Body of pancreas (tissue), 4 donors: ENCODE data around the gene NR1H3. TPM values are rescaled to one million over a fixed set of nuclear protein-coding genes. Genes with fewer than 3 reads are reported as not detected.

ENCODE experiments used
- ATAC-seq: fragments of 150-250 bp; one replicate; pipeline ENCODE4 v1.9.1; 2016
- DNase-seq, 4 donors: peaks; one replicate each; pipeline ENCODE4 v3.0.0-alpha.2; 2019
- H3K27ac ChIP-seq, 4 donors: fragments of 200-600 bp; sonication (generic); 1 replicate in 3 of 4; 2 replicates in 1 of 4; pipeline versions ENCODE4 v1.5.1 to v1.6.1; 2016 to 2019; ENCODE audit warnings: mild to moderate bottlenecking in 1 of 4, mixed read lengths in 1 of 4, moderate library complexity in 1 of 4
- H3K27me3 ChIP-seq, 2 donors: fragments of 200-600 bp; sonication (generic); one replicate each; pipeline ENCODE4 v1.6.0; 2016; ENCODE audit warnings: mild to moderate bottlenecking in 1 of 2
- H3K36me3 ChIP-seq, 2 donors: fragments of 200-600 bp; sonication (generic); replicated peaks in 1 of 2; 2 replicates each; pipeline ENCODE4 v1.5.1; 2016; ENCODE audit warnings: low read depth in 2 of 2; ENCODE audit not compliant: insufficient read depth in 1 of 2
- H3K4me1 ChIP-seq: fragments of 200-600 bp; sonication (generic); one replicate; pipeline ENCODE4 v1.6.0; 2016
- H3K4me3 ChIP-seq, 2 donors: fragments of 200-600 bp; sonication (generic); 1 replicate in 1 of 2; 2 replicates in 1 of 2; pipeline ENCODE4 v1.5.1; 2016 to 2019
- H3K9me3 ChIP-seq, 3 donors: fragments of 200-600 bp; sonication (generic); 1 replicate in 2 of 3; 2 replicates in 1 of 3; pipeline ENCODE4 v1.5.1; 2016
- POLR2A ChIP-seq, 3 donors: fragments of 450-650 bp; IDR thresholded peaks; one replicate each; pipeline ENCODE4 v1.6.1; 2016; ENCODE audit warnings: antibody characterized with exemption in 3 of 3, mild to moderate bottlenecking in 2 of 3
- WGBS, 2 donors: methylation state at CpG; one replicate each; pipeline ENCODE4 v1.1.5; 2017; 5-methylcytosine and 5-hydroxymethylcytosine counted together
- intact Hi-C: fragments of 100-400 bp; cut with DNase I; formaldehyde crosslinking; loops from one replicate; pipeline ENCODE4 v1.15.1; 2023
- total RNA-seq, 2 donors: library from RNA; depleted of rRNA; stranded (reverse); fragments of >200 nt; gene quantifications; one replicate each; pipeline ENCODE4 v1.1.0, GENCODE V29; 2016
- TF ChIP-seq, protein P1 (sequence below), 7 experiments: fragments of 450-650 bp in 4 of 7; fragments of 200-600 bp in 3 of 7; sonication (generic) in 3 of 7; IDR thresholded peaks; one replicate each; pipeline ENCODE4 v1.5.1; 2016 to 2019; ENCODE audit warnings: antibody characterized with exemption in 7 of 7

The NR1H3 gene
- total RNA-seq, 2 donors from 2014 or later = 17.9 to 33.9 TPM

- Histone ChIP-seq H3K4me1 (no peaks in the 10 kb centered on the region), H3K9me3 (no peaks in the 10 kb centered on the region), H3K27me3 (no peaks in the 10 kb centered on the region), H3K27ac (peak overlapping the region in 1 of 4 donors; percentile 13), H3K36me3 (peaks cover 4 to 5% of the 10 kb centered on the region in 2 donors), H3K4me3 (no peak overlapping the region)
- DNase-seq = no peak
- no peak for TF ChIP-seq POLR2A (IDR thresholded peaks at IDR 0.05)
- TF ChIP-seq, protein P1, sequence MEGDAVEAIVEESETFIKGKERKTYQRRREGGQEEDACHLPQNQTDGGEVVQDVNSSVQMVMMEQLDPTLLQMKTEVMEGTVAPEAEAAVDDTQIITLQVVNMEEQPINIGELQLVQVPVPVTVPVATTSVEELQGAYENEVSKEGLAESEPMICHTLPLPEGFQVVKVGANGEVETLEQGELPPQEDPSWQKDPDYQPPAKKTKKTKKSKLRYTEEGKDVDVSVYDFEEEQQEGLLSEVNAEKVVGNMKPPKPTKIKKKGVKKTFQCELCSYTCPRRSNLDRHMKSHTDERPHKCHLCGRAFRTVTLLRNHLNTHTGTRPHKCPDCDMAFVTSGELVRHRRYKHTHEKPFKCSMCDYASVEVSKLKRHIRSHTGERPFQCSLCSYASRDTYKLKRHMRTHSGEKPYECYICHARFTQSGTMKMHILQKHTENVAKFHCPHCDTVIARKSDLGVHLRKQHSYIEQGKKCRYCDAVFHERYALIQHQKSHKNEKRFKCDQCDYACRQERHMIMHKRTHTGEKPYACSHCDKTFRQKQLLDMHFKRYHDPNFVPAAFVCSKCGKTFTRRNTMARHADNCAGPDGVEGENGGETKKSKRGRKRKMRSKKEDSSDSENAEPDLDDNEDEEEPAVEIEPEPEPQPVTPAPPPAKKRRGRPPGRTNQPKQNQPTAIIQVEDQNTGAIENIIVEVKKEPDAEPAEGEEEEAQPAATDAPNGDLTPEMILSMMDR (IDR thresholded peaks at IDR 0.05) = no peak
- 83 to 92% methylated on average over 7 of the region's 7 CpGs for WGBS, 2 donors
- ATAC-seq = no peak
- intact Hi-C loops = no loop called here
Measured at GRCh38 chr11:47225552-47226400, 32.0 kb upstream of the NR1H3 start.

- no peak overlapping the region for H3K27ac ChIP-seq
- WGBS, 2 donors = 92 to 96% methylated on average over 8 of the region's 8 CpGs
- peaks cover 0 to 2% of the 10 kb centered on the region in 2 donors for H3K36me3 ChIP-seq
- H3K4me3 ChIP-seq = no peak overlapping the region
- ATAC-seq (no peak), DNase-seq (no peak)
- H3K9me3 ChIP-seq = no peaks in the 10 kb centered on the region
- intact Hi-C loops = no loop called here
- H3K27me3 ChIP-seq = no peaks in the 10 kb centered on the region
- H3K4me1 ChIP-seq = peaks cover 12% of the 10 kb centered on the region
- TF ChIP-seq, protein P1 (IDR thresholded peaks at IDR 0.05) = no peak
- no peak for TF ChIP-seq POLR2A (IDR thresholded peaks at IDR 0.05)
Measured at GRCh38 chr11:47229161-47229560, 28.6 kb upstream of the NR1H3 start.

GRCh38 chr11:47233051-47233450, 24.7 kb upstream of the NR1H3 start:
- Histone ChIP-seq H3K4me3 (no peak overlapping the region), H3K36me3 (no peaks in the 10 kb centered on the region), H3K9me3 (no peaks in the 10 kb centered on the region), H3K27me3 (no peaks in the 10 kb centered on the region), H3K27ac (no peak overlapping the region), H3K4me1 (peaks cover 23% of the 10 kb centered on the region)
- intact Hi-C loops = no loop called here
- ATAC-seq (no peak), DNase-seq (peak in 1 of 4 donors; percentile 43)
- TF ChIP-seq POLR2A (IDR thresholded peaks at IDR 0.05) = no peak
- TF ChIP-seq, protein P1 (IDR thresholded peaks at IDR 0.05) = no peak
- WGBS, 2 donors = 82 to 88% methylated on average over 4 of the region's 4 CpGs

GRCh38 chr11:47233989-47234668, 23.7 kb upstream of the NR1H3 start:
- peaks cover 0 to 1% of the 10 kb centered on the region in 2 donors for H3K36me3 ChIP-seq
- ATAC-seq (peak; percentile 19), DNase-seq (peak in 2 of 4 donors; percentile 58 to 59)
- no peaks in the 10 kb centered on the region for H3K9me3 ChIP-seq
- TF ChIP-seq POLR2A (IDR thresholded peaks at IDR 0.05) = no peak
- TF ChIP-seq, protein P1 (IDR thresholded peaks at IDR 0.05) = peak in 4 of 7 experiments; percentile 10 to 42 (median 24)
- peak overlapping the region; percentile 58 to 78 (median 70) for H3K27ac ChIP-seq
- intact Hi-C loops = no loop called here
- no peak overlapping the region for H3K4me3 ChIP-seq
- H3K4me1 ChIP-seq = peaks cover 23% of the 10 kb centered on the region
- H3K27me3 ChIP-seq = no peaks in the 10 kb centered on the region
- 21 to 27% methylated on average over 4 to 11 of the region's 11 CpGs for WGBS, 2 donors
